NB4 (cell line): Measurements from ENCODE around the gene HUS1.
"Not testable (repeated sequence)": the region's sequence is repeated elsewhere in the genome, so short reads cannot be mapped to it uniquely, and the experiment has no call there.

Experiments used
- DNase-seq: peaks from one replicate; pipeline ENCODE4 v3.0.0; 2010; ENCODE audit warnings: low read depth
- H3K4me3 ChIP-seq: one replicate; pipeline ENCODE4 v1.5.1; 2011; ENCODE audit warnings: mild to moderate bottlenecking, low read depth, low read length, moderate library complexity
- MYC ChIP-seq: IDR thresholded peaks from 2 replicates; pipeline ENCODE4 v1.6.1; 2011; ENCODE audit warnings: low read depth, low read length
- POLR2A ChIP-seq: IDR thresholded peaks from 2 replicates; pipeline ENCODE4 v1.6.1; 2011; ENCODE audit warnings: mild to moderate bottlenecking; ENCODE audit not compliant: insufficient read length; ENCODE audit errors: extremely low read depth
- TF ChIP-seq, protein P1 (sequence below): IDR thresholded peaks from one replicate; pipeline ENCODE4 v1.5.1; 2012; ENCODE audit warnings: low read depth, low read length
- TF ChIP-seq, protein P2 (sequence below): IDR thresholded peaks from 2 replicates; pipeline ENCODE4 v1.6.1; 2011; ENCODE audit warnings: low read depth, low read length

HUS1 gene

DNA sequence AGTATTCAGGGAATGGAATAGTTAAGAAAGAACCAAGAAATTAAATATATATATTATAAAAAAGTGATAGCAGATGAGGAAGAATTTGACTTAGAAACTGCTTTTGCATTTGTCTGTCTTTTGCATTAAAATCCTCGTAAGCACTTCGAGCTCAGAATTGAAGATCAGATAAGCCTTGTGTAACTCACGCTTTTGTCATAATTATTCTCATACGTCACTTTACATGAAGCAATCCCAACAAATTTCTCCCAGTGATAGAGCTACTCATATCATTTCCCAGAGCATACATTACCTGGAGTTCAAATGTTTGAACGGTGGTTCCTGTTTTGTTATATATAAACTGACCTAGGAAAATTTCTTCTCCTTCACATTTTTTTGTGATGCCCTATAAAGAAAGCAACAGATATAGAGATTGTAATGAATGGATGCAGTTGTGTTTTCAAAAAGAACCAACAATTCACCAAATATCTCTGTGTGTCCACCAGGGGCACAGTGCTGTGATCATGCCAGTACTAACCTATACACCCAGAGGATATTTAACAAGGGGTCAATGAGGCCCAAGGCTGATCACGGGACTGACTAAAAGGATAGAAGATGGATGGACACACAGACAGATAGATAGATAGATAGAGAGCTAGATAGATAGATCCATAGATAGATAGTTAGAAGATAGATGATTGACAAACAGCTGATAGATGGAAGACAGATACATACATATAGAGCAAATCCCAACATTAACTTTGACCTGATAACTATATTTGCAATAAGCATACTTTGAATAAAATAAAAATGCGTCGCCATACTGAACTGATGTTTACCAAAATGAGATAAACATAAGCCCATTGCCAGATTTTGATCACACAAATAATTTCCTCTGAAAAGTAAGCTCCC is 9.3 kb upstream of the HUS1 start:
- TF ChIP-seq, protein P1, sequence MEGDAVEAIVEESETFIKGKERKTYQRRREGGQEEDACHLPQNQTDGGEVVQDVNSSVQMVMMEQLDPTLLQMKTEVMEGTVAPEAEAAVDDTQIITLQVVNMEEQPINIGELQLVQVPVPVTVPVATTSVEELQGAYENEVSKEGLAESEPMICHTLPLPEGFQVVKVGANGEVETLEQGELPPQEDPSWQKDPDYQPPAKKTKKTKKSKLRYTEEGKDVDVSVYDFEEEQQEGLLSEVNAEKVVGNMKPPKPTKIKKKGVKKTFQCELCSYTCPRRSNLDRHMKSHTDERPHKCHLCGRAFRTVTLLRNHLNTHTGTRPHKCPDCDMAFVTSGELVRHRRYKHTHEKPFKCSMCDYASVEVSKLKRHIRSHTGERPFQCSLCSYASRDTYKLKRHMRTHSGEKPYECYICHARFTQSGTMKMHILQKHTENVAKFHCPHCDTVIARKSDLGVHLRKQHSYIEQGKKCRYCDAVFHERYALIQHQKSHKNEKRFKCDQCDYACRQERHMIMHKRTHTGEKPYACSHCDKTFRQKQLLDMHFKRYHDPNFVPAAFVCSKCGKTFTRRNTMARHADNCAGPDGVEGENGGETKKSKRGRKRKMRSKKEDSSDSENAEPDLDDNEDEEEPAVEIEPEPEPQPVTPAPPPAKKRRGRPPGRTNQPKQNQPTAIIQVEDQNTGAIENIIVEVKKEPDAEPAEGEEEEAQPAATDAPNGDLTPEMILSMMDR, result peak; percentile 47
- TF ChIP-seq MYC, result no peak
- TF ChIP-seq, protein P2, sequence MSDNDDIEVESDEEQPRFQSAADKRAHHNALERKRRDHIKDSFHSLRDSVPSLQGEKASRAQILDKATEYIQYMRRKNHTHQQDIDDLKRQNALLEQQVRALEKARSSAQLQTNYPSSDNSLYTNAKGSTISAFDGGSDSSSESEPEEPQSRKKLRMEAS, result no peak
- no peak overlapping the region for H3K4me3 ChIP-seq
- peak; percentile 37 for DNase-seq

DNA sequence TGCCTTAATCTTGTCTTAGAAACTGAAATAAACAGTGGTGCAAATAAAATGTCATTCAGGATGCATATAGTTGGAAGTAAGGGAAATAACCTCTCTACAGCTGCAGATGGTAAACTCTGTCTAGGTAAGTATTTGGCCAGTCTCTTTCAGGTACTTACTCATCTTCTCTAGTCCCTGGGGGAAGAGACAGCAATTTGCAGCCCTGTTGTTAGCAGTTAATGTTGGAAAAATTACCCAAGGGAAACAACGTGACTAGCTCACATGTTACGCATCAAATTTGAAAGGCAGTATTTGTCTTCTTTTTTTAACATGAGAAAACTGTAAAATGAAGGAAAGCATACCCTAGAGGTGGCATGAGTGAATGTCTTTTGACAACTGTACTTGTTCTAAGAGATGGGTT is 3.2 kb upstream of the HUS1 start:
- TF ChIP-seq, protein P1, result no peak
- TF ChIP-seq, protein P2, result no peak
- no peak for TF ChIP-seq MYC
- no peak for TF ChIP-seq POLR2A
- DNase-seq, result no peak

DNA sequence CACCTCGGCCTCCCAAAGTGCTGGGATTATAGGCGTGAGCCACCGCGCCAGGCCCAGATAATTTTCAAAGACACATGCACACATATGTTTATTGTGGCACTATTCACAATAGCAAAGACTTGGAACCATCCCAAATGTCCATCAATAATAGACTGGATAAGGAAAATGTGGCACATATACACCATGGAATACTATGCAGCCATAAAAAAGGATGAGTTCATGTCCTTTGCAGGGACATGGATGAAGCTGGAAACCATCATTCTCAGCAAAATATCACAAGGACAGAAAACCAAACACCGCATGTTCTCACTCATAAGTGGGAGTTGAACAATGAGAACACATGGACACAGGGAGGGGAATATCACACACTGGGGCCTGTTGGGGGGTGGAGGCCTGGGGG is 1.2 kb upstream of the HUS1 start:
- not testable (repeated sequence) for H3K4me3 ChIP-seq, DNase-seq

More for the DNA sequence above, 3.2 kb upstream of the HUS1 start:
- no peak overlapping the region for H3K4me3 ChIP-seq

DNA sequence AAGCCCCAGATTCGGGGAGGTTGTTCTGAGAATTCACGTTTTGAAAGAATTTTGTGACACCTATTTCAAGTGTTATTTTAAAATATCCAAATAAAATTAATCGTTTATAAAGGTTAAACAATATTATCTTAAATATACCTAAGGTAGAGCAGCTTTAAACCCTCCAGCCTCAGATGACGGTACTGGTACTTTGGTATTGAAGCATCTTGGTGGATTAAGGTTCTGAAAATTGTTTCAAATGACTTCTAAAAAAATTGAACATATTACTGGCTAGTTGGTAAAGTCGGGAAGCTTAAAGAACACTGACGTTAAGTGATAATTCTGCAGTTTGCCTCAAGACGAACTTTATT is 392 bp upstream of the HUS1 start:
- no peak for DNase-seq
- H3K4me3 ChIP-seq, result peak overlapping the region; percentile 6
- TF ChIP-seq, protein P2, result no peak
- TF ChIP-seq, protein P1, result no peak
- no peak for TF ChIP-seq MYC
- TF ChIP-seq POLR2A, result no peak

DNA sequence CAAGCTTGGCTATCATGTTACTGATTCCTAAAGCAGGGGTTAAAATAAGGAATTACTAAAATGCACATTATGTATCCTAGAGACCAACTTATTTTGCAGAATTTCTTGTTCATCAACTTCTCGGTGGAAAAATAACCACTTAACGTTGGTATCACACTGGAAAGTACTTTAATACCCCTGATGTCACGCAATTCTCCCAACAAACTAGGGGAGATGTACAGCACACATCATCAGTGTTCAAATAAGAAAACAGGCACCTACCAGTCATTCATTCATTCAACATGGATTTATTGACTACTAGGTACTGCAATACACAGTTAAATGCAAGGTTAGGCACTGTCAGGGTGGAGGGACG is 648 bp downstream of the HUS1 start:
- TF ChIP-seq MYC (no peak), POLR2A (no peak)
- TF ChIP-seq, protein P1, result no peak
- no peak for DNase-seq
- H3K4me3 ChIP-seq, result peak overlapping the region; percentile 98

DNA sequence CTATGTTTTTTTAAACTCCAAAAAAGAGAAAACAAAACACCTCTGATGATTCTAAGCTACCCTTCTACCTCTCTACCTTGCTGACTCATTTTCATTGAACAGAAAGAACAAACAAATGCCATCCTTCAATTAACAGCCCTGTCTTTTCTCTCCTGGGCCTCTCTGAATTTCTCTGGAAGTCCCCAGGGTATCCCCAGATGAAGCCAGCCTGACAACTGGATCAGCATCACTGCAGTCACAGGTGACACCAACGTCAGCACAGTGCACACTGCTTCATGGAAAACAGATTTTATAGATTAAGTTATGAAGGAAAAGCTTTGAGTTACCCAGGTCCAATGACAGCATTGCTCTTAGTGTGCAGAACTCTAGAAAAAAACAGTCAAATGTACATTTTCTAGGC is 5.7 kb downstream of the HUS1 start:
- DNase-seq, result no peak
- no peak overlapping the region for H3K4me3 ChIP-seq
- TF ChIP-seq POLR2A (no peak), MYC (no peak)
- TF ChIP-seq, protein P1, result no peak
- TF ChIP-seq, protein P2, result no peak
